Prostate gland (tissue), 2 donors: ENCODE measurements around the gene TMPRSS2.

Experiments used
- CTCF ChIP-seq, 4 experiments: fragments of 200-600 bp in 2 of 4; fragments of 450-650 bp in 2 of 4; sonication (generic) in 2 of 4; IDR thresholded peaks; 1 replicate in 3 of 4; 2 replicates in 1 of 4; pipeline ENCODE4 v1.5.1; 2016 to 2019; ENCODE audit warnings: antibody characterized with exemption in 4 of 4, mild to moderate bottlenecking in 2 of 4, moderate library complexity in 2 of 4
- POLR2A ChIP-seq: fragments of 450-650 bp; IDR thresholded peaks from one replicate; pipeline ENCODE4 v1.6.1; 2016; ENCODE audit warnings: antibody characterized with exemption, mild to moderate bottlenecking

- TF ChIP-seq CTCF (IDR thresholded peaks at IDR 0.05) (no peak), POLR2A (no peak)
Measured at GRCh38 chr21:41458121-41458520, 49.8 kb downstream of the TMPRSS2 start.
